Measurements from ENCODE around the gene EEA1.

DNA sequence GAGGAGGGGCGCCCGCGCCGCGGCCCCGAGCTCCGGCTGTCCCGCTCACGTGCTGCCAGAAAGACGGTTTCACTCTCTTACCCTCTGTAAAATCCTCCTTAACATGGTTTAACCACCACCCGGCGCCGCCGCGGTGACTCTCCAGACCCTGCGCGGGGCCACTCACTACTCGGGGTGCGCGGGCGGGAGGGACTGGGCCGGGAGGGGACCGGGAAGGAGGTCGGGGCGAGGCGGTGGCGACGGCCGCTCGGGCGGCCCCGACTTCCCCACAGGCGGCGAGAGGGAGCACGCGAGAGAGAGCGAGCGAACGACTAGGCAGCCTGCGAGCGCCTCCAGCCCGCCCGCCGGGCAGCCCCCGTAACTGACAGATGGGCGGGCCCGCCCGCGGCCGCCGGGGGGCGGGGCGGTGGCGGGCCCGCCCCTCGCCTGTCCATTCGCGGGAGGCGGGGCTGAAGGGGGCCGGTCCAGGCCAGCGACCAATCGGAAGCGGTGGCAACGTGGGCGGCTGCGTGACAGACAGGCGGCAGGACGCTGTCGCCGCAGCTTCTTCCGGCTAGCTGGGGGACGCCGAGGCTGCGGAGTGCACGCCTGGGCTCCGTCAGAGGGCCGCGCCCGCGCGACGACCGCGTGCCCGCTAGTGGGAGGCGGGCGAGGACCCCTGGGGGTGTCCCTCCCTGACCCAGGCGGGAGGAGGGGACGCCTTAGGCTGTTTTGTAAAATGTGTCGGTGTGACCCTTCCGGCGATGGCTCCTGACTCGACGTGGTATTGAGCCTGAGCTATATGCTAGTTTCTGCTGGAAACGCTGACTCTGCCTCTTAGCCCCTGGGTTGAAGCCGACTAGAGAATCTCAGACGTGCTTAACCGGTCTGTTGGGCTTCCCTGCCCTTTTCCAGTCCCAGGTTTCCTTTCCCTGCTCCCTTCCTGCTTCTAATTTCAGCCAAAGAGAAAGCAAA, at the start of gene EEA1:
- TF ChIP-seq, protein P1, sequence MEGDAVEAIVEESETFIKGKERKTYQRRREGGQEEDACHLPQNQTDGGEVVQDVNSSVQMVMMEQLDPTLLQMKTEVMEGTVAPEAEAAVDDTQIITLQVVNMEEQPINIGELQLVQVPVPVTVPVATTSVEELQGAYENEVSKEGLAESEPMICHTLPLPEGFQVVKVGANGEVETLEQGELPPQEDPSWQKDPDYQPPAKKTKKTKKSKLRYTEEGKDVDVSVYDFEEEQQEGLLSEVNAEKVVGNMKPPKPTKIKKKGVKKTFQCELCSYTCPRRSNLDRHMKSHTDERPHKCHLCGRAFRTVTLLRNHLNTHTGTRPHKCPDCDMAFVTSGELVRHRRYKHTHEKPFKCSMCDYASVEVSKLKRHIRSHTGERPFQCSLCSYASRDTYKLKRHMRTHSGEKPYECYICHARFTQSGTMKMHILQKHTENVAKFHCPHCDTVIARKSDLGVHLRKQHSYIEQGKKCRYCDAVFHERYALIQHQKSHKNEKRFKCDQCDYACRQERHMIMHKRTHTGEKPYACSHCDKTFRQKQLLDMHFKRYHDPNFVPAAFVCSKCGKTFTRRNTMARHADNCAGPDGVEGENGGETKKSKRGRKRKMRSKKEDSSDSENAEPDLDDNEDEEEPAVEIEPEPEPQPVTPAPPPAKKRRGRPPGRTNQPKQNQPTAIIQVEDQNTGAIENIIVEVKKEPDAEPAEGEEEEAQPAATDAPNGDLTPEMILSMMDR (IDR thresholded peaks at IDR 0.05): peak in 2 of 6 experiments; percentile 16 to 34
- peak; percentile 82 to 98 for TF ChIP-seq POLR2A (IDR thresholded peaks at IDR 0.05)
